Measurements from ENCODE around the gene ARL6IP5. TPM values are rescaled to one million over a fixed set of nuclear protein-coding genes. Genes with fewer than 3 reads are reported as not detected.

ARL6IP5 gene
- total RNA-seq, 1 donor: 91.2 TPM

GRCh38 chr3:69122403-69122802, 37.7 kb downstream of the ARL6IP5 start, which contains the start of gene LMOD3:
TSS of gene LMOD3 (minus strand) at chr3:69122595. CDS start at chr3:69122386, 209 bp downstream.
- Histone ChIP-seq H3K27me3 (ENCODE audit: insufficient read depth, low read length) (peaks cover 11% of the 10 kb centered on the region), H3K4me2 (ENCODE audit: insufficient read depth, low read length) (no peak within 1 kb of the TSS), H3K36me3 (ENCODE audit: insufficient read depth, low read length) (no peaks in the 10 kb centered on the region), H4K20me1 (ENCODE audit: insufficient read depth, low read length) (no peaks in the 10 kb centered on the region), H3K4me1 (ENCODE audit: insufficient read depth, low read length) (no peaks in the 10 kb centered on the region), H2AFZ (ENCODE audit: low read length) (no peak within 1 kb of the TSS), H3K27ac (ENCODE audit: low read depth, low read length) (no peak within 1 kb of the TSS), H3K79me2 (ENCODE audit: insufficient read depth, low read length) (no peaks in the 10 kb centered on the region), H3K4me3 (ENCODE audit: insufficient read depth, low read length) (no peak within 1 kb of the TSS), H3K9me3 (ENCODE audit: low read depth, low read length) (no peaks in the 10 kb centered on the region)
- DNase-seq (ENCODE audit: insufficient read length, low spot score, missing footprints): no peak
- TF ChIP-seq CTCF (IDR thresholded peaks at IDR 0.05; ENCODE audit: extremely low read depth, low read depth, low read length): no peak

GRCh38 chr3:69126216-69126615, 41.5 kb downstream of the ARL6IP5 start:
- Histone ChIP-seq H3K36me3 (ENCODE audit: insufficient read depth, low read length) (no peaks in the 10 kb centered on the region), H3K27me3 (ENCODE audit: insufficient read depth, low read length) (peaks cover 16% of the 10 kb centered on the region), H3K9me3 (ENCODE audit: low read depth, low read length) (no peaks in the 10 kb centered on the region), H3K79me2 (ENCODE audit: insufficient read depth, low read length) (no peaks in the 10 kb centered on the region), H2AFZ (ENCODE audit: low read length) (no peak overlapping the region), H4K20me1 (ENCODE audit: insufficient read depth, low read length) (no peaks in the 10 kb centered on the region), H3K4me2 (ENCODE audit: insufficient read depth, low read length) (no peak overlapping the region), H3K4me1 (ENCODE audit: insufficient read depth, low read length) (no peaks in the 10 kb centered on the region), H3K4me3 (ENCODE audit: insufficient read depth, low read length) (no peak overlapping the region), H3K27ac (ENCODE audit: low read depth, low read length) (no peak overlapping the region)
- DNase-seq (ENCODE audit: insufficient read length, low spot score, missing footprints): no peak
- no peak for TF ChIP-seq CTCF (IDR thresholded peaks at IDR 0.05; ENCODE audit: extremely low read depth, low read depth, low read length)

GRCh38 chr3:69126999-69127398, 42.3 kb downstream of the ARL6IP5 start:
- Histone ChIP-seq H3K27ac (ENCODE audit: low read depth, low read length) (no peak overlapping the region), H3K79me2 (ENCODE audit: insufficient read depth, low read length) (no peaks in the 10 kb centered on the region), H3K4me1 (ENCODE audit: insufficient read depth, low read length) (no peaks in the 10 kb centered on the region), H3K4me3 (ENCODE audit: insufficient read depth, low read length) (no peak overlapping the region), H3K4me2 (ENCODE audit: insufficient read depth, low read length) (no peak overlapping the region), H3K36me3 (ENCODE audit: insufficient read depth, low read length) (no peaks in the 10 kb centered on the region), H3K9me3 (ENCODE audit: low read depth, low read length) (no peaks in the 10 kb centered on the region), H2AFZ (ENCODE audit: low read length) (no peak overlapping the region), H4K20me1 (ENCODE audit: insufficient read depth, low read length) (no peaks in the 10 kb centered on the region), H3K27me3 (ENCODE audit: insufficient read depth, low read length) (peaks cover 16% of the 10 kb centered on the region)
- DNase-seq (ENCODE audit: insufficient read length, low spot score, missing footprints): no peak
- no peak for TF ChIP-seq CTCF (IDR thresholded peaks at IDR 0.05; ENCODE audit: extremely low read depth, low read depth, low read length)

- Histone ChIP-seq H3K4me3 (ENCODE audit: insufficient read depth, low read length) (no peak overlapping the region), H3K9me3 (ENCODE audit: low read depth, low read length) (no peaks in the 10 kb centered on the region), H4K20me1 (ENCODE audit: insufficient read depth, low read length) (no peaks in the 10 kb centered on the region), H3K27ac (ENCODE audit: low read depth, low read length) (no peak overlapping the region), H2AFZ (ENCODE audit: low read length) (no peak overlapping the region), H3K27me3 (ENCODE audit: insufficient read depth, low read length) (peaks cover 14% of the 10 kb centered on the region), H3K79me2 (ENCODE audit: insufficient read depth, low read length) (no peaks in the 10 kb centered on the region), H3K4me1 (ENCODE audit: insufficient read depth, low read length) (no peaks in the 10 kb centered on the region), H3K4me2 (ENCODE audit: insufficient read depth, low read length) (no peak overlapping the region), H3K36me3 (ENCODE audit: insufficient read depth, low read length) (no peaks in the 10 kb centered on the region)
- TF ChIP-seq CTCF (IDR thresholded peaks at IDR 0.05; ENCODE audit: extremely low read depth, low read depth, low read length): no peak
- DNase-seq (ENCODE audit: insufficient read length, low spot score, missing footprints): no peak
Observed at GRCh38 chr3:69128509-69128908, 43.8 kb downstream of the ARL6IP5 start.
